ENCODE results near the gene KRT6C. TPM values are rescaled to one million over a fixed set of nuclear protein-coding genes. Genes with fewer than 3 reads are reported as not detected.
"Not testable (repeated sequence)": the region's sequence is repeated elsewhere in the genome, so short reads cannot be mapped to it uniquely, and the experiment has no call there.

Gene KRT6C
- total and polyA plus RNA-seq, 4 donors, result 0.08 to 0.10 TPM; not detected in 2

GRCh38 chr12:52491495-52491894, 17.9 kb upstream of the KRT6C start:
- not testable (repeated sequence) for H3K27ac ChIP-seq (ENCODE audit: low read depth in 1 of 2, low read length in 1 of 2); H3K4me3 ChIP-seq; DNase-seq; H3K4me1 ChIP-seq (ENCODE audit: control insufficient read depth in 5 of 5, insufficient read depth in 5 of 5, low read length in 5 of 5); H3K36me3 ChIP-seq (ENCODE audit: control insufficient read depth in 4 of 4, insufficient read depth in 4 of 4, low read length in 4 of 4); ATAC-seq (ENCODE audit: insufficient read depth, low FRiP score); H3K9me3 ChIP-seq (ENCODE audit: control insufficient read depth in 4 of 4, insufficient read depth in 3 of 4, low read length in 3 of 4); H3K9ac ChIP-seq (ENCODE audit: insufficient read depth in 1 of 2, low read length in 2 of 2)
- WGBS, 2 donors, result 80 to 88% methylated on average over 8 of the region's 8 CpGs
- peaks cover 0 to 12% (median 3%) of the 10 kb centered on the region in 3 donors for H3K27me3 ChIP-seq (ENCODE audit: control insufficient read depth in 3 of 3, insufficient read depth in 3 of 3, low read length in 2 of 3)

GRCh38 chr12:52488736-52489135, 15.1 kb upstream of the KRT6C start:
- peaks cover 0 to 2% (median 0%) of the 10 kb centered on the region in 4 donors for H3K9me3 ChIP-seq (ENCODE audit: control insufficient read depth in 4 of 4, insufficient read depth in 3 of 4, low read length in 3 of 4)
- no peaks in the 10 kb centered on the region for H3K36me3 ChIP-seq (ENCODE audit: control insufficient read depth in 4 of 4, insufficient read depth in 4 of 4, low read length in 4 of 4)
- H3K9ac ChIP-seq (ENCODE audit: insufficient read depth in 1 of 2, low read length in 2 of 2), result no peak overlapping the region
- no peak overlapping the region for H3K4me3 ChIP-seq
- no peak overlapping the region for H3K27ac ChIP-seq (ENCODE audit: low read depth in 1 of 2, low read length in 1 of 2)
- DNase-seq (no peak), ATAC-seq (ENCODE audit: insufficient read depth, low FRiP score) (no peak)
- H3K27me3 ChIP-seq (ENCODE audit: control insufficient read depth in 3 of 3, insufficient read depth in 3 of 3, low read length in 2 of 3), result peaks cover 0 to 10% (median 3%) of the 10 kb centered on the region in 3 donors
- H3K4me1 ChIP-seq (ENCODE audit: control insufficient read depth in 5 of 5, insufficient read depth in 5 of 5, low read length in 5 of 5), result peaks cover 0 to 2% (median 0%) of the 10 kb centered on the region in 5 donors
- no peak for TF ChIP-seq CTCF (IDR thresholded peaks at IDR 0.05; ENCODE audit: control extremely low read depth, extremely low read depth)

GRCh38 chr12:52487744-52488443, 14.3 kb upstream of the KRT6C start:
- not testable (repeated sequence) for H3K4me3 ChIP-seq; H3K36me3 ChIP-seq (ENCODE audit: control insufficient read depth in 4 of 4, insufficient read depth in 4 of 4, low read length in 4 of 4); H3K9me3 ChIP-seq (ENCODE audit: control insufficient read depth in 4 of 4, insufficient read depth in 3 of 4, low read length in 3 of 4); H3K4me1 ChIP-seq (ENCODE audit: control insufficient read depth in 5 of 5, insufficient read depth in 5 of 5, low read length in 5 of 5); H3K27me3 ChIP-seq (ENCODE audit: control insufficient read depth in 3 of 3, insufficient read depth in 3 of 3, low read length in 2 of 3); ATAC-seq (ENCODE audit: insufficient read depth, low FRiP score); H3K9ac ChIP-seq (ENCODE audit: insufficient read depth in 1 of 2, low read length in 2 of 2); H3K27ac ChIP-seq (ENCODE audit: low read depth in 1 of 2, low read length in 1 of 2); DNase-seq
- WGBS, 2 donors, result 78 to 84% methylated on average over 13 to 15 of the region's 15 CpGs

GRCh38 chr12:52487211-52487610, 13.6 kb upstream of the KRT6C start:
- peaks cover 0 to 11% (median 3%) of the 10 kb centered on the region in 3 donors for H3K27me3 ChIP-seq (ENCODE audit: control insufficient read depth in 3 of 3, insufficient read depth in 3 of 3, low read length in 2 of 3)
- WGBS, 2 donors, result 0 to 50% methylated on average over 1 of the region's 1 CpG
- H3K36me3 ChIP-seq (ENCODE audit: control insufficient read depth in 4 of 4, insufficient read depth in 4 of 4, low read length in 4 of 4), result no peaks in the 10 kb centered on the region
- no peak overlapping the region for H3K27ac ChIP-seq (ENCODE audit: low read depth in 1 of 2, low read length in 1 of 2)
- peaks cover 0 to 2% (median 0%) of the 10 kb centered on the region in 4 donors for H3K9me3 ChIP-seq (ENCODE audit: control insufficient read depth in 4 of 4, insufficient read depth in 3 of 4, low read length in 3 of 4)
- DNase-seq (no peak), ATAC-seq (ENCODE audit: insufficient read depth, low FRiP score) (no peak)
- no peak overlapping the region for H3K4me3 ChIP-seq
- H3K4me1 ChIP-seq (ENCODE audit: control insufficient read depth in 5 of 5, insufficient read depth in 5 of 5, low read length in 5 of 5), result no peaks in the 10 kb centered on the region
- no peak for TF ChIP-seq CTCF (IDR thresholded peaks at IDR 0.05; ENCODE audit: control extremely low read depth, extremely low read depth)
- no peak overlapping the region for H3K9ac ChIP-seq (ENCODE audit: insufficient read depth in 1 of 2, low read length in 2 of 2)
